RPMI7951 (cell line): ENCODE data around the gene GPR68. TPM values are rescaled to one million over a fixed set of nuclear protein-coding genes. Genes with fewer than 3 reads are reported as not detected.
"Not testable (repeated sequence)": the region's sequence is repeated elsewhere in the genome, so short reads cannot be mapped to it uniquely, and the experiment has no call there.

ENCODE experiments used
- DNase-seq: peaks from one replicate; pipeline ENCODE4 v3.0.0-alpha.2; 2012; ENCODE audit warnings: low read depth
- total RNA-seq: library from RNA; depleted of rRNA; stranded (reverse); fragments of >200 nt; shearing (Covaris generic); gene quantifications from 2 replicates; pipeline ENCODE4 v1.2.3, GENCODE V29; 2014

The GPR68 gene
- total RNA-seq, 1 experiment from 2014 or later = 18.6 TPM

DNA sequence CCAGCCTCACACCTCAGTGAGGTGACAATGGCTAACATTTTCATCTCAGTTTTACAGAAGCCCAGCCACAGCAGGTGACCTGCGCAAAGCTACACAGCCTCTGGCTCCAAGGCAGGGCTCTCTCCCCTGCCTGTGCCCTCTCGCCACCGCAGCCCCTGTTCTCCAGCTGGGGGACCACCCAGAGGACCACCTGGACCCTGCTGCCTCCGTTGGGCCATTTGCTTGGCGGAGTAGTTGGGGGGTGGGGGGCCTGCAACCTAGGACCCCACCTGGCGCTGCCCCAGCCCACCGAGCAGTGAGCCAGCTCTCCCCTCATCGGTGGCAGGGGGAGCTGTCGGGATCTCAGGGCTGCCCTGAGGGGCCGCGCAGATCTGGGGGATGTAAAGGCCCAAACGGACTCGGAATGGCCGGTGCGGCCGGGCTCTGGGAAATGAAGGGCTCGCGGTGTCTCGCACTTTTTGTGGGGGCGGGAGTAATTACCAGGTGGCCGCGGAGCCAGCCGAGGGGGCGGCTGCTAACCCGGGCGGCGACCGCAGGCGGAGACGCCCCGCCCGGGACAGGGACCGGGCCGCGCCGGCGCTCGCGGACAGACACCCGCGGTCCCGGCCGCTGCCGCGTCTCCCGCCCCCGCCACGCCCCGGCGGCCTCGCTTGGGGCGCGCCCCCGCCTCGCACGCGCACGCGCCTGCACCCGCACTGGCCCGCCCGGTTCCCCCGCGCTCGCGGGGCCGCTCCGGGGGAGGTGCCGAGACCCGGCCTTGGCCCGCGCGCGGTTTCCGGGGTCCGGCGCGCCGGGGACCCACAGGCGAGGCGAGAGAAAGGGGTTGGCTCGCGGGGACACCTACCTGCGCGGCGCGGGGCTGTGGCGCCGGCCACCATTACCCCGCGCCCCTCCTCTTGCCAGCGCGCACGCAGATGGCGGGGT is 8.6 kb upstream of the GPR68 start:
- no peak for DNase-seq

DNA sequence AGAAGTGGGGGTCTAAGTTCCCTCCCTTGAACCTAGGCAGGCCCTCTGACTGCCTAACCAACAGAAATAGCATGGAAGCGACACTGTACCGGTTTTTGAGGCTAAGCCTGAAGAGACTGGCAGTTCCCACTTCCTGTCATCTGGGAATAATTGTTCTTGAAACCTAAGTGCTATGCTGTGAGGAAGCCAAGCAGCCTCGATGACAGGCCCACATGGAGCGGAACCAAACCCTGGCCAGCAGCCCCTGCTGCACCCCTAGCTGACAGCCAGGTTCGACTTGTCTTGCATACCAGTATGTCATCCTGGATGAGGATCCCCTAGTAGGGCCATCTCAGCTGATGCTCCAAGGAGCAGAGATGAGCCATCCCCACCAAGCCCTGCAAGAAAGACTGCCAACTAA is 6.4 kb upstream of the GPR68 start:
- peak; percentile 75 for DNase-seq

DNA sequence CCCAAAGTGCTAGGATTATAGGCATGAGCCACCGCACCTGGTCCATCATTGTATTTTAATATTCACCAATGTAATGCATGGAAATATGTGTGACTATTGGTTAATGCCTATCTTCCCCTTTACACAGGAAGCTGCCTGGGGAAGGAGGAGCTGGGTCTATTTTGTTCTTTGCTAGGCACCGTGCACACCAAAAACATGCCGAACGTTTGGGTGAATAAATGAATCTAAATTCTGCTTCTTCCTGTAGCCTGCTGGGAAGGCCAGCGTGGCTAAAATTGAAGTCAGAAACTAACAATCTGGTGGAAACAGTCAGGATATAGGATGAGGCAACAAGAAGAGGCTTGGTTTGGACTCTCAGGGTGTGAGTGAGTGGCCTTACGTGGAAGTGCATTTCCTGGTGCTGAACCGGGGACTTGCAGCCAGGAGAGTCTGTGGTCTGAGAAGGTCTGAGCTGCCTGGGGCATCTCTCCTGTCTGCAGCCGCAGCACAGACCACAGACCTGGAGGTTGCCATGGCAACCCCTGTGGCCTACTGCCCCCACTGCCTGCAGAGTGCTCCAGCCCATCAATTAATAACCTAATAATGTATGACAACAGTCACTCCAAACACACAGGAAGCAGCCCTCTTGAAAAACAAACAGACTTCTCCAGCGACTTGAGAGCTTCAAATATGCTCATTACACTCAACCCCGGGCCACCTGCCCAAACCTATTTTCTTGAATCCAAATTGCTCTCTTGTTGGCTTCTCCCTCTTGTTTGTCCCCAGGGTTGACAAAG is 5.5 kb upstream of the GPR68 start:
- DNase-seq = peak; percentile 94

DNA sequence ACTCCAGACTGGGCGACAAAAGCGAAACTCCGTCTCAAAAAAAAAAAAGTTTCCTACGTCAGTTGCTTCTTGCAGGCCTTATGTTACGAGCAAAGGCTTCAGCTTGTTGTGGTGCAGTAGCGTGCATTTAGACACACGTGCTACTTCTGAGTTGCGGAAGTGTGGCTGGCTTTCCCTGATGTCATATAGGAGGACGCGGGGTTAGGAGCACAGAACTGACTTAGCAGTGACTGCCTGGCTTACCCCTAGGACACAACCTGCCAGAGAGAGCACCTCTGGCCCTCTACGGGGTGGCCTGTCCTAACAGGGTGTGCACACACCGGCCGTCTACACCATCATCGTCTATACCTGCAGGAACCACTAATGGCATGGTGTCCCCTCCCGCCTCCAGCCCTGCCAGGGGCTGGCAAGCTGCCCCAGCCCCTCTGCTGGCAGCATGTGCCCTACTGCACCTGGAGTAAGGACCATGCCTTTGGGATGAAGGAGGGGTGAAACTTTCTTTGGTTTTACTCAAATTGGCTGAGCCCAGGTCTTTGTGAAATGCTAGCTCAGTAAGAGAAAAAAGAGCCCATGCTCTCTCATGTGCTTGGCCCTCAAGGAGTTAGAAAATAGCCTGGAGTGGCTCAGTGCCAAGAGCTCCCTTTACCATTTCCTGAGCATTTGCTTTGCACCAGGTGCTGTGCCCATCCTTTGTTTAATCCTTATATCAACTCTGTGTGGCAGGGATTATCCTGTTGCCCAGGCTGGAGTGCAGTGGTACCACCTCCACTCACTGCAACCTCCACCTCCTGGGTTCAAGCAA is 1.7 kb upstream of the GPR68 start:
- no peak for DNase-seq

DNA sequence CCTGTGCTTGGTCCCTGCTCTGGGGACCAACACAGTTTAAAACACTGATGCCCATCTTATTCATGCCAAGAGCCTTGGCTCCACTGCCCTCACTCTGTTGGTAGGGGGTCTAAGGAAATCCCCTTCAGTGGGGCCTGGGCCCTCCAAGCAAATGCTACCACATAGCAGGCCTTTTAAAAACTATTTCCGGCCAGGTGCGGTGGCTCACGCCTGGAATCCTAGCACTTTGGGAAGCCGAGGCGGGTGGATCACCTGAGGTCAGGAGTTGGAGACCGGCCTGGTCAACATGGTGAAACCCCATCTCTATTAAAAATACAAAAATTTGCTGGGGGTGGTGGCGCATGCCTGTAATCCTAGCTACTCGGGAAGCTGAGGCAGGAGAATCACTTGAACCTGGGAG is 1.1 kb upstream of the GPR68 start:
- not testable (repeated sequence) for DNase-seq

DNA sequence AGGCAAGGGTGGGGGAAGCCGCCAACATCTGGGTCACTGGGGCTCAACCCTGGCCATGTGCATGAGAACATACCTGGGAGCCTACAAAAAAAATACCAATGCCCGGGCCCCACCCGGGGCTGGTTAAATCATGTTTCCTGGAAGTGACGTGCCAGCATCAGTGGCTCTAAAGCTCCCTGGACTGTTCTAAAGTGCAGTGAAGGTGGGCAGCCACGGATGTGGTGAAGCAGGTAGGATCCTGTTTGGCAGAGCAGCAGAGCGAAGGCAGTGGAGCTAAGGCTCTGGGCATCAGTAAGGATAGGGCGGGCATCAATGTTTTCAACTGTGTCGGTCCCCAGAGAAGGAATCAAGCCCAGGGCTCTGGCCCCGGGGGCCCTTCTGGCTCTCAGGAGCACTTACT is 525 bp upstream of the GPR68 start:
- no peak for DNase-seq

DNA sequence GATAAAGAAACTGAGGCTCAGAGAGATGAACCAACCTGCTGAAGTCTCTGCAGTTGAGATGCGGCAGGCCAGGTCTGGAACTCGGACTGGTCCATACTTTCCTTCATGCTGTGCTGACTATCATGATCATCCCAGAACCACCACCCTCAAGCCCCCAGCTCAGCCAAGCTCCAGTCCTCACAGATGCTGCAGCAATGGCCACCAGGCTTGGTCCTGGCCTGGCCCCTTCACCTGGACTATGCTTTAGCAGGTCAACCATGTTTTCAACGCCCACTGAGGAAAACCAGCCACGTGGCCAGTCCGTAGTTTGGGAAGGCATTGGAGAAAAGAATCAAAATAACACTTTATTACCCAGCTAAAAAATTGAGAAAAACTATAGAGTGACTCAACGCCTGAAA is 1.4 kb downstream of the GPR68 start:
- DNase-seq = no peak

DNA sequence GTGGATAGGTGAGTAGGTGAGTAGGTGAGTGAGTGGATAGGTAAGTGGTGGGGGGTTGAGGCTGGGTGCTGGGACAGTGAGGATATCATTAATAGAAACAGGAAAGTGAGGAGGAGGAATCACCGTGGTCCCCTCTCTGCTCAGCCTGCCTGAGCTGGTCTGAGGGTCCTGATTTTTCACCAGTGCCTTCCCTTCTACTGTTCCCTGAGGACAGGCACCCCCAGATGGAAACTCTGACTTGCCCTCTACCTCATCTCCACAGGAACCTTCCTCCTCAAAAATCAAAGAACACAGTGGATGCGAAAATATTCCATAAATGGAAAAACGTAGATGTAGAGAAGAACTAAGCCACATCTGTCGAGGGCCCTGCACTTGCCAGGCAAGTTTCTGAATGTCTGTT is 1.9 kb downstream of the GPR68 start:
- no peak for DNase-seq

DNA sequence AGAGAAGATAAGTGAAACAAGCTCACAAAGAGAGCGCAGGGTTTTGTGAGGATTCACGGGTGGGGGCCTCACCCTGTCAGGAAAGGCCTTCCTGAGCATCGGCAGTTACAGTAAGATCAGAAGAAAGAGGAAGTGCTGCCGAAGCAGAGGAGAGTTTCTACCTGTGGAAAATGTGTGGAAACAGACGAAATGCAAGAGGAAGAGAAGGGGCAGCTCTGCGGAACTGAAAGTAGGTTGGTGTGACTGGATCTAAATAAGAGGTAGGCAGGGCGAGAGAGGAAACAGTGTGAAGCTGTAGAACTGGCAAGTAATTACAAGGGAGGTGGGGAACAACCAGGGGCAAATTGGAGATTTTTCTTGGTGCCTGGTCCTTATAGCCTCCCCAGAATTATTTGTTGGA is 2.6 kb downstream of the GPR68 start:
- no peak for DNase-seq

DNA sequence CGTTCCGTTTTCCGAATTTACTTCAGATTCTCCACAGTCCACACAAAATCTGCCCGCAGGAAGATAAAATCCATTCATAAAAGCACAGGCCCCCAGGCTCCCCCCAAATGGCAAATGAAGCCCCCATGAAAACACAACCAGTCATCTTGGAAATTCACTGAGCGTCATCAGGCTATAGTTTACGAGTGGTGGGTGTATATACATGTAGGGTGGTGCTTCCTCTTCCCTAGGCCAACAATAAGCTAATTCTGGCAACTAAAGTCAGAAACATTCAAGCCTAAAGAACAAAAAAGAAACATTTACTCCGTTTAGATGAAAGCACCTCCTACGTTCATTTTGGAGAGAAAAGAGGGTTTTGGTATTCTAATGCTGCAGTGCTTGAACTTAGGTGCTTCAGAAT is 5.8 kb downstream of the GPR68 start:
- no peak for DNase-seq

DNA sequence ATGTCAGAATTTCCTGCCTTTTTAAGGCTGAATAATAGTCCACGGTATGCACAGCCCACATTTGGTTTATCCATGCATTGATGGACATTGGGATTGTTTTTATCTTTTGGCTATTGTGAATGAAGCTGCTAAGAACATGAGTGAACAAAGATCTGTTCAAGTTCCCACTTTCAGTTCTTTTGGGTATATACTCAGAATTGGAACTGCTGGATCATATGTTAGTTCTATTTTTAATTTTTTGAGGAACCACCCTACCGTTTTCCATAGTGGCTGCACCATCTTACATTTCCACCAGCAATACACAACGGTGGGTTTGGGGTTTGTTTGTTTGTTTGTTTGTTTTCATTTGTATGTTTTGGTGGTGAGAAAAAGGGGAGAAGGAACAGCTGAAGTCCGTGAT is 6.4 kb downstream of the GPR68 start:
- DNase-seq = no peak

DNA sequence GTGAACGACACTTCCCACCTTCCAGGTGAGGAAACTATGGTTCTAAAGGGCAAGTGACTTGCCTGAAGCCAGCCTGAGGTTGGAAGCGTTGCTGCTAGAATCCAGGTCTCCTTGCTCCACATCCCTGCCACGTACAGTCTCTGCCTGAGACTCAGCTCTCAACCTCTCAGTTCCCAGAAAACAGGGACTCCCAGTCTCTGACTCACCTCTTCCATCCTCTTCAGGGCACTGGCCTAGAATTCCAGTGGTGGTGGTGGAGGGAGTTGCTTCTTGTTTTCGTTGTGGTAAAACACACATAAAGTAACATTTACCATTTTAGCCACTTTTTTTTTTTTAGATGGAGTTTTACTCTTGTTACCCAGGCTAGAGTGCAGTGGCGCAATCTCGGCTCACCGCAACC is 7.3 kb downstream of the GPR68 start:
- DNase-seq = peak; percentile 94

DNA sequence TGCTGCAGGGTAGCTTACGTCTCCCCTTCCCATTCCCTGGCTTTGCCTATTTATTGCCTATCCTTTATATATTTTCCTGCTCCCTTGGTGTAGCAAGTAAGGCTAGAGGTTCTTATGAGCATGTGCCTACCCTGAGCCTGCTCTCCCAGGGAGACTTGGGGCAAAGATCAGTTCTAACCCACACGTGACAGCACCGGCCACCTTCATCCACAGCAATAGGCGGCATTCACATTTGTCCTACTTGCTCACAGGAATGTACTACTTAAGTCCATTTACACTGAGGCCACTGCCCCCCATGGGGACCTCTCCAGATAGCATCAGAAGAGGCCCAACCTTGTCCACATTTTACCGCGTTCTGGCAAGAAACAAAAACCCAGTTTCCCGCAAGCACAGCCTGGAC is 8.7 kb downstream of the GPR68 start:
- DNase-seq = no peak

DNA sequence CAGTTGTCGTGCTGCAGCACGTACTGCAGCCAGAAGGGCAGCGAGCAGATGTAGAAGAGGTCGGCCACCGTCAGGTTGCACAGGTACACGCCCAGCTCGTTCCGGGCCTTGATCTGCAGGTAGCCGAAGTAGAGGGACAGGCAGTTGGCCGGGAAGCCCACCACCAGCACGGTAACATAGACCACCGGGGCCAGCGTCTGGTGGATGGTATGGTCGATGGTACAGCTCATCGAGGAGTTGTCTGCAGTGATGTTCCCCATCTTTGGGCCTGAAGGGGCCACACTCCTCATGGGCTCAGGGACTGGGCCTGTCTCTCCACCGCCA is 9.8 kb downstream of the GPR68 start:
- no peak for DNase-seq

DNA sequence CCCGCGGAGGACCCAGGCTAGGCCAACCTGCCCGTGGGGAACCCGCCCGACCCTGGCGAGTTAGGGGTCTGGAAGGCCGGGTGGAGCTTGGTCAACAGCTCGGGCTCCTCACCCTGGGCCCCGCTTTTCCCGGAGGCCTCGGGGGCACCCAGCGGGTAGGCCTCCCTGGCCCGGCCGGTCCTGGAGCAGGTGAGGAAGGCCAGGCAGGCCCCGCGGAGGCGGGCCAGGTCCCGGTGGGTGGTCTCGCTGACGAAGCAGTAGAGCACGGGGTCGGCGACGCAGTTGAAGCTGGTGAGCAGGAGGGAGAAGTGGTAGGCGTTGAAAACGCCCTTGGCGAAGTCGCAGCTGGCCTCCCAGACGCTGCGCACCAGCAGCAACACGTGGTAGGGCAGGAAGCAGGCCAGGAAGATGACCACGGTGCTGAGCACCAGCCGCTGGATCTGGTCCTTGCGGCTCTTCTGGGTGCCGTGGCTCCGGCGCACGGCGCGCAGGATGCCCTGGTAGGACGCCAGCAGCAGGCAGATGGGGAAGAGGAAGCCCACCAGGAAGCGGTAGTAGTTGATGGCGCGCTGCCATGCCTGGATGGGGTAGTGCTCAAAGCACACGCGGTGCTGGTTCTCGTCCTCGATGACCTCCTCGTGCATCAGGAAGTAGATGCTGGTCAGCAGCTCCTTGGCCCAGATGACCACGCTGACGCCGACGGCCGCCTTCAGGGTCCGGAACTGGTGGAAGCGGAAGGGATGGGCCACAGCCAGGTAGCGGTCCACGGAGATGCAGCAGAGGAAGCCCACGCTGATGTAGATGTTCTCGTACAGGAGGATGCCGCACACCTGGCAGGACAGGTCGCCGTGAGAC is 10.3 kb downstream of the GPR68 start:
- no peak for DNase-seq

DNA sequence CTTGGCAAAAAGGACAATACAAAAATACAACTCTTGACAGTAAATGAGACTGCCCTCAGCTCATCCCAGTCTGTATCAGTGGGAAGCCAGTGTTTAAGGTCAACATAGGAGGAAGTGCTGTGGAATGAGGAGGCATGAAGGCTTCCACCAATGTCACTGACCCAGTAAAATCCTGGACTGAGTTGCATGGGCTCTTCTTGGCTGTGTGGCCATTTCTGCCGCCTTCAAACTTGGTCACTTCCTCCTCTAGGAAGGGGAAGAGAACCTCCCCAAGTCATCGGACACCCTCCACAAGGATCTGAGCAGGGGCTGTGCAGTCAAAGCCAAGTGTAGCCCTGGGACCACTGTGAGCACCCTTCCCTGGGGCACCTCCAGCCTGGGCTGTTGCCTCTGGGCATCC is 11.9 kb downstream of the GPR68 start:
- DNase-seq = no peak

DNA sequence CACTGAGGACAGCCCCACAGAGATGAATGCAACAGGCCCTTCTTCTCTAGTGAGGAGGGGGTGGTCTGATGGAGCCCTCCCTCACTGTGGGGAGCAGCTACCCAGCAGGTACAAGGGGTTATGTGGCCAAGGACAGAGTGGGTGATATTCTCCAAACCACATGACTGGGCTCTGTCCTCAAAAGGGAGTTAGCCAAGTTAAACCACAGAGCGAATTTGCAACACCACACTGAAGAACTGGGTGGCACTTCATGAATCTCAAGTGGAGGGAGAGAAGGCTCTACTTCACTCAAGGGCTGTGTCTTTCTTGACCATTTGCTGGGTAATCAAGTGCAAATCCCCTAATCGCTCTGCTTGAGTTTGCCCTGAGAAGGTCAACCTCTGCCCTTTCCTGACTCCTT is 12.5 kb downstream of the GPR68 start:
- DNase-seq = no peak

DNA sequence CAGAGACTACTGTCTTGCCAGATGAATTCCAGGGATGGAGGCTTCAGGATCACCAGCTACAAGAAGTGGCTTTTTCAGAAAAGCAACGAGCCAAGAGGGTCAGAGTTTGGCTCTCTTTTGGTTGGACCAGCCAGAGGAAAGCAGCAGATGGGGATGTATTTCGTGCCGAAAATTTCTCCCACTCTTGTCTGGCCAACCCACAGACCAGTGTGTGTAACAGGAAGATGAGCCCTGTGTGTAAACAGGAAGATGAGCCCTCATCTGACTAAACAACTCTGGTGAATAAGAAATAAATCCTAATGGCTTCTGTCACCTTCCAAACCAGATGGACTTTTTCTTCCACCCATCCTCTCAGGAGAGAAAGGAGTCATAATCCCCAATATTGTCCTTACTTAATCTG is 13.1 kb downstream of the GPR68 start:
- DNase-seq = peak; percentile 54

DNA sequence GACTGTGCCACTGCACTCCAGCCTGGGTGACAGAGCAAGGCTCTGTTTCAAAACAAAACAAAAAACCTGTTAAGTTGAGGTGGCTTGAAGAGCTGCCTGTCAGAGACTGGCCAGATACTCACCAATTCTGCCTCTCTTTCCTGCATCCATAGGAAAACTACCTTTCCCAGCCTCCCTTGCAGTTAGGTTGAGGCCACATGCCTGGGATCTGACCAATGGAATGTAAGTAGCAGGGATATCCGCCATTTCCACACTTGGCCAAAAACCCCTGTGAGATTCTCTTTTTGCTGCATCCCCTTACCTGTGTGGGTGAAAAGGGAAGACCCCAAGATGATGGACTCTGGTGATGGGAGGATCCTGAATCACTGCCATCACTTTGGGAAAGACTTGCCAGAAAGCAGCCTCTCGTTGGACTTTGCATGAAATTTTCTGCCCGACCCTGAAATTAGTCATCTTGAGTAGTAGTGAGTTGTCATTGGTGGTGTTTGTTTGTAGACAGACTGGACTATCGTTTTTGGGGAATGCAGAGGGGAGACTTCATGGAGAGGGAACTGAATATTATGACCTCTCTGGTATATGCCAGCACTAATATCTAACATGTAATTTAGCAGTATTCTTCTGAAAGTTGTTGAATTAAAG is 14.0 kb downstream of the GPR68 start:
- DNase-seq = peak; percentile 69

DNA sequence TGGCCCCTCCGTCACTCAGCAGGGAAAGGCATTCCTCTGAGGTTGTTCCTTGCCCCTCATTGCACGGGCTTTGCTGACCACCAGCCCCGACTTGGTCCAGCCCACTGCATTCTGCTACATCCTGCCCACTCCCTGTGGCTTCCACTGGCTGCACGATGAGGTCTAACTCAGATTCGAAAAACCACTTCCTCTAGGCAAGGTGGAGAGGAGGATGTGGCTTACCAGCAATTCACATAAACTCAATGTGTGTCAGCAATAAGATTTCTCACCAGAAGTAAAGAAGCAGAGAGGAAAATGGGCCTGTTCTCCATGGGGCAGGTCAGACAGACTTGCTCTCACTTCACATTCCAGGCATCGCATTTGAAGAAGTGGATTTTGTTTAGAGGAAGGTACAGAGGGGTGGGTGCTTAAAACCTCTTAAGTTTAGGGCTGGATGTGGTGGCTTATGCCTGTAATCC is 14.7 kb downstream of the GPR68 start:
- DNase-seq = peak; percentile 92

DNA sequence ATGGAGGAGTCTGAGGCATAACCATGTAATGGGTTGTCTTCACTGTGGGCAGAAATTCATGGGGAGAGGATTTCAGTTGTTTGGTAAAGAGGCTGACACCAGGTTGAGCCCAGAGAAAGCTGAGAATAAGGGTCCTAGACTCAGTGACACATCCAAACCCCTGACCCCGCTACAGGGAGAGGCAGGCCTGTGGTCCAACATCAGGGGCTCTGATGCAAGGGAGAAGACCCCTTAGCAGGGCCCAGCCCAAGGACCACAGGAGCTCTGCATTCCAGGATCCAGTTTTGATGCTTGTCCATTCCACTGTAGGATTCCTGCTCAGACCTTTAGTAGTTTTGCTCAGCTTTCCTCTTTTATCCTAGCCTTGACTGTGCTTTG is 15.5 kb downstream of the GPR68 start:
- DNase-seq = no peak
